GM06990 (cell line): Measurements from ENCODE around the gene GRID2.

Source experiments
- DNase-seq: peaks from one replicate; pipeline ENCODE4 v3.0.0-alpha.2; 2011; ENCODE audit not compliant: insufficient read length; ENCODE audit errors: extremely low read depth
- H3K27me3 ChIP-seq: replicated peaks from 2 replicates; pipeline ENCODE4 v1.6.0; 2011; ENCODE audit warnings: low read length; ENCODE audit not compliant: control insufficient read depth, insufficient read depth
- H3K36me3 ChIP-seq: 2 replicates; pipeline ENCODE4 v1.5.1; 2011; ENCODE audit warnings: low read length; ENCODE audit not compliant: control insufficient read depth, insufficient read depth
- H3K4me3 ChIP-seq: replicated peaks from 2 replicates; pipeline ENCODE4 v1.5.1; 2011; ENCODE audit warnings: low read depth, mild to moderate bottlenecking, control low read depth, low read length
- CTCF ChIP-seq: IDR thresholded peaks from 2 replicates; pipeline ENCODE4 v1.5.1; 2011; ENCODE audit warnings: low read length, control low read depth, mild to moderate bottlenecking, inconsistent platforms; ENCODE audit not compliant: insufficient read depth, poor library complexity, severe bottlenecking

Gene GRID2

DNA sequence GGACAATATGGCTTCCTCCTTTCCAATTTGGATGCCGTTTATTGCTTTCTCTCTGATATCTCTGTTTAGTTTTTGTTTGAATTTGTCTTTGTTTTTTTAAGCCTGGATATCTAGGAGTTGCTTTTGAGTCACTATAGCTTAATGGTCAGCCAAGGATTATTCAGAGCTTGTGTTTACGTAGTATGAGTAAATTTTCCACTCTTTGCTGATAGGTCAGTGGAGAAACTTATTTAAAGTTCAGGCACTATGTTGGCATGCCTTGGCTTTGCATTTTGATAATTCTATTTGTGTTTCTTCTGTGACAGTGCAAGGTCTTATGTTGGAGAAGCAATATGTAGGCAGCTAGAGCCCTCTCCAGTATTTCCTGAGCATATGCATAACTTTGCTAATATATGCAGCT is 315.2 kb downstream of the GRID2 start:
- no peak for TF ChIP-seq CTCF
- Histone ChIP-seq H3K36me3 (no peaks in the 10 kb centered on the region), H3K27me3 (no peaks in the 10 kb centered on the region), H3K4me3 (no peak overlapping the region)
- DNase-seq: no peak

- no peaks in the 10 kb centered on the region for H3K36me3 ChIP-seq
- H3K27me3 ChIP-seq: no peaks in the 10 kb centered on the region
- TF ChIP-seq CTCF: no peak
- H3K4me3 ChIP-seq: no peak overlapping the region
- DNase-seq: no peak
Measured at GRCh38 chr4:92629302-92629701, 325.5 kb downstream of the GRID2 start.

DNA sequence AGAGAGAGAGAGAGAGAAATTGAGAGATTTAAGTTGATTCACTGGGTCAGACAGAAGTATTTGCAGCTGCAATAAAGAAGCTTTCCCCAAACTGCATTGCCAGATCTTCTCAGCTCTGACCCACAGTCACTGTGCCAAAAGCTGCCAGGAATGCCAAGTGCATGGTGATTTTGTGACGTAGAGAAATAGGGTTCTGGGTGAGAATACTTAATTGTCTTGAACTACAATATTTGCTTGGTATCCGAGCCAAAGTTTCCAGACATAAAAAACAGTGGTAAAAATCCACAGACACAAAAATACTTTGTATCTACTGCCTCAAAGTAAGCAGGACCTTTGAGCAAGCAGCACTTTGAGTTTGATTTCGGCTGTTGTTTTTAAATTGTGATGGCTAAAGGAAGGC is 331.1 kb downstream of the GRID2 start:
- no peak for TF ChIP-seq CTCF
- no peak overlapping the region for H3K4me3 ChIP-seq
- no peaks in the 10 kb centered on the region for H3K36me3 ChIP-seq
- no peaks in the 10 kb centered on the region for H3K27me3 ChIP-seq
- DNase-seq: no peak

DNA sequence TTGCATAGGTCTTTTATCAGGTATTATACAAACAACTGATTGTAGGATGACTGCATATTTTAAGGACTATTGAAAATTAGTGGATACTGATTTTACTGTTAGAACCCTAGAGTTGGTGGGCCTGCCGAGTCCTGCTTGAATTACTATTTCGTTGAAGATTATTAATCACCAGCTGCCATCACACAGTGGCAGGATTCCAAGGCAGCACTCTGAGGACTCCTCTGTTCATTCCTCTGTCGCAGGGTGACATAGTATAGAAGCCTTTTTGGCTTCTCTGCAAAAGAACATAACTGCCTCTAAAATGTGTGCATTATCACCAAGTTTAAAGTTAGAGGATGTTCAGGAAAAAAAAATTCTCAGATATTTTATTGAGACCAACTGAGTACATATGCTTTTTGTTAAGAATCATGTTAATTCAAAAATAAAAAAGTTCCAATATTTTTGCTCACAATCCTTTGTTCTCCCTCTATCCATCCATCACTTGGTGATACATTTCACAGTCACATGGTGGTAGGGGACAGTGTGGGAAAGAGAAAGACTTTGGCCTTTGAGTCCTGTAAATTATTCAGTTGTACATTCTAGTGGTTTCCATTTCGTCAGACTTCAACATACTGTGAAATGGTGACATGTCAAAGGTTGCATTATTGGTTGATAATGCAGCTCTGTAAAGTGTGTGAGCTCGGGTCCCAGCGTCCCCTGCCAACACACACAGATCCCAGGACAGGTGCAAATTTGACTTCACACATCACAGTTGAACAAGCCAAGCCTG is 332.5 kb downstream of the GRID2 start:
- H3K36me3 ChIP-seq: no peaks in the 10 kb centered on the region
- no peak for TF ChIP-seq CTCF
- DNase-seq: no peak

GRCh38 chr4:92641409-92641808 is 337.6 kb downstream of the GRID2 start:
- no peak for TF ChIP-seq CTCF
- Histone ChIP-seq H3K4me3 (no peak overlapping the region), H3K27me3 (no peaks in the 10 kb centered on the region), H3K36me3 (no peaks in the 10 kb centered on the region)
- DNase-seq: no peak

More for the DNA sequence above, 332.5 kb downstream of the GRID2 start:
- Histone ChIP-seq H3K4me3 (no peak overlapping the region), H3K27me3 (no peaks in the 10 kb centered on the region)

GRCh38 chr4:92646826-92647225 is 343.1 kb downstream of the GRID2 start:
- TF ChIP-seq CTCF: no peak
- DNase-seq: no peak
- Histone ChIP-seq H3K4me3 (no peak overlapping the region), H3K36me3 (no peaks in the 10 kb centered on the region), H3K27me3 (no peaks in the 10 kb centered on the region)
